ENCODE measurements around the gene TRIOBP. TPM values are rescaled to one million over a fixed set of nuclear protein-coding genes. Genes with fewer than 3 reads are reported as not detected.

The TRIOBP gene
- total and polyA plus RNA-seq, 7 experiments from 2014 or later, result 6.7 to 43.0 (median 22.9) TPM

DNA sequence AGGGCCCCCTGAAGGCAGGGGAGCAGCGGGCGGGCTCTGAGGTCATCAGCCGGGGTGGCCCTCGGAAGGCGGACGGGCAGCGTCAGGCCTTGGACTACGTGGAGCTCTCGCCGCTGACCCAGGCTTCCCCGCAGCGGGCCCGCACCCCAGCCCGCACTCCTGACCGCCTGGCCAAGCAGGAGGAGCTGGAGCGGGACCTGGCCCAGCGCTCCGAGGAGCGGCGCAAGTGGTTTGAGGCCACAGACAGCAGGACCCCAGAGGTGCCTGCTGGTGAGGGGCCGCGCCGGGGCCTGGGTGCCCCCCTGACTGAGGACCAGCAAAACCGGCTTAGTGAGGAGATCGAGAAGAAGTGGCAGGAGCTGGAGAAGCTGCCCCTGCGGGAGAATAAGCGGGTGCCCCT lies 60.8 kb downstream of the TRIOBP start:
- Mint-ChIP-seq H3K4me1 (peaks cover 0 to 8% (median 0%) of the 10 kb centered on the region in 7 donors), H3K4me3 (no peak overlapping the region), H3K27me3 (no peaks in the 10 kb centered on the region), H3K36me3 (peaks cover 0 to 20% (median 5%) of the 10 kb centered on the region in 5 donors), H3K27ac (no peak overlapping the region), H3K9me3 (peaks cover 0 to 1% (median 0%) of the 10 kb centered on the region in 11 donors)
- Histone ChIP-seq H3K27me3 (ENCODE audit: control insufficient read depth in 2 of 2, insufficient read depth in 2 of 2, low read length in 2 of 2) (no peaks in the 10 kb centered on the region), H3K4me3 (ENCODE audit: low read length) (no peak overlapping the region), H3K9me3 (ENCODE audit: control insufficient read depth in 2 of 3, low read length in 3 of 3) (no peaks in the 10 kb centered on the region), H3K4me1 (ENCODE audit: control insufficient read depth in 2 of 2, insufficient read depth in 2 of 2, low read length in 2 of 2) (no peaks in the 10 kb centered on the region), H3K36me3 (ENCODE audit: control insufficient read depth in 2 of 3, insufficient read depth in 3 of 3, low read length in 3 of 3) (peaks cover 0 to 57% (median 7%) of the 10 kb centered on the region in 3 experiments), H3K27ac (ENCODE audit: low read depth, low read length) (no peak overlapping the region)
- CTCF ChIA-PET, result no interaction called here
- ATAC-seq (no peak), DNase-seq (no peak)
- POLR2A ChIA-PET, result no interaction called here
- intact Hi-C loops (cut with micrococcal nuclease), result no loop called here

GRCh38 chr22:37758694-37759093 lies 61.8 kb downstream of the TRIOBP start:
- no peak overlapping the region for H3K27ac Mint-ChIP-seq
- peaks cover 0 to 8% (median 0%) of the 10 kb centered on the region in 7 donors for H3K4me1 Mint-ChIP-seq
- no peaks in the 10 kb centered on the region for H3K27me3 Mint-ChIP-seq
- intact Hi-C loops (cut with micrococcal nuclease), result no loop called here
- peaks cover 0 to 60% (median 7%) of the 10 kb centered on the region in 3 experiments for H3K36me3 ChIP-seq (ENCODE audit: control insufficient read depth in 2 of 3, insufficient read depth in 3 of 3, low read length in 3 of 3)
- ChIA-PET CTCF (no interaction called here), POLR2A (no interaction called here)
- no peak overlapping the region for H3K4me3 ChIP-seq (ENCODE audit: low read length)
- H3K4me1 ChIP-seq (ENCODE audit: control insufficient read depth in 2 of 2, insufficient read depth in 2 of 2, low read length in 2 of 2), result no peaks in the 10 kb centered on the region
- H3K27me3 ChIP-seq (ENCODE audit: control insufficient read depth in 2 of 2, insufficient read depth in 2 of 2, low read length in 2 of 2), result no peaks in the 10 kb centered on the region
- H3K9me3 ChIP-seq (ENCODE audit: control insufficient read depth in 2 of 3, low read length in 3 of 3), result no peaks in the 10 kb centered on the region
- peaks cover 0 to 1% (median 0%) of the 10 kb centered on the region in 11 donors for H3K9me3 Mint-ChIP-seq
- H3K4me3 Mint-ChIP-seq, result no peak overlapping the region
- peaks cover under 1 to 17% (median 5%) of the 10 kb centered on the region in 5 donors for H3K36me3 Mint-ChIP-seq
- no peak for ATAC-seq
- no peak overlapping the region for H3K27ac ChIP-seq (ENCODE audit: low read depth, low read length)
- DNase-seq, result no peak

DNA sequence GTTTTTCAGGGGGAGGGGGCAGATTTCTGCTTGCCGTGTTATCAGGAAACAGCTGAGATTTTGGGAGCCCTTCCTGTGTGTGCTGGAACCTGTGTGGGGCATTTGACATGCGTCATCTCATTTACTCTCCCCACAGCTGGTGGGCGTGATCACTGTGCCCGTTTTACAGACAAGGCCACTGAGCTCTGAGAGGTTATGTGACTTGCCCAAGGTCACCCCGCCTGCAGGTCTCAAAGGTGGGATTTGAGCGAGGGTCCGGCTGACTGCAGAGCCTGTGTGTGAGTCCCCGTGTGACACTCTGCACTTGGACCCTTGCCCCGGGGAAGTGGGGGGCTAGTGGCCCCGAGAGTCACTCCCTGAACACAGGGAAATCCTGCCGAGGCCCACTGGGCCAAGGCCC lies 62.4 kb downstream of the TRIOBP start:
- intact Hi-C loops (cut with micrococcal nuclease), result no loop called here
- H3K36me3 ChIP-seq (ENCODE audit: control insufficient read depth in 2 of 3, insufficient read depth in 3 of 3, low read length in 3 of 3), result peaks cover 0 to 57% (median 7%) of the 10 kb centered on the region in 3 experiments
- no peak for DNase-seq
- no peaks in the 10 kb centered on the region for H3K4me1 ChIP-seq (ENCODE audit: control insufficient read depth in 2 of 2, insufficient read depth in 2 of 2, low read length in 2 of 2)
- H3K27ac ChIP-seq (ENCODE audit: low read depth, low read length), result no peak overlapping the region
- Mint-ChIP-seq H3K4me1 (peaks cover 0 to 8% (median 0%) of the 10 kb centered on the region in 7 donors), H3K4me3 (no peak overlapping the region), H3K27me3 (no peaks in the 10 kb centered on the region), H3K9me3 (peaks cover 0 to 1% (median 0%) of the 10 kb centered on the region in 11 donors), H3K27ac (no peak overlapping the region), H3K36me3 (peaks cover 4 to 20% (median 9%) of the 10 kb centered on the region in 5 donors)
- CTCF ChIA-PET, result no interaction called here
- ATAC-seq, result no peak
- POLR2A ChIA-PET, result no interaction called here
- no peaks in the 10 kb centered on the region for H3K9me3 ChIP-seq (ENCODE audit: control insufficient read depth in 2 of 3, low read length in 3 of 3)
- H3K27me3 ChIP-seq (ENCODE audit: control insufficient read depth in 2 of 2, insufficient read depth in 2 of 2, low read length in 2 of 2), result no peaks in the 10 kb centered on the region
- no peak overlapping the region for H3K4me3 ChIP-seq (ENCODE audit: low read length)

DNA sequence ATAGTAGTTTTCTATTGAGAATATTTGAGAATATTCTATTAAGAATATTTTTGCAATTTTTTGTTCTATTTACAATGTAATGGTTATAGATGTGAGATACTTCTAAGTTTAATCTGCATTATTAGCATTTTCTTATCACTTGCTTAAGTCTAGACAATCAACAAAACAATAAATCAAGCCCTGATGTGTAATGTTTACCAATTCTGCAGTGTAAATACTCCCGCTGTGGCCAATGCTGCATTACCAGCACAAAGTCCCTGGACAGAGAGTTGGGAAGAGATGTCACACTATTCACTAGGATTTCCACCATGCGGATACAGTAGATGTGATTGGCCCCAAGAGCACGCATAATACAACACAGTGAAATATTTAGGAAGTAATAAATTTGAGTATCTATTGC lies 63.3 kb downstream of the TRIOBP start:
- DNase-seq (no peak), ATAC-seq (no peak)
- H3K9me3 Mint-ChIP-seq, result peaks cover 0 to 1% (median 0%) of the 10 kb centered on the region in 11 donors
- peaks cover 0 to 48% (median 7%) of the 10 kb centered on the region in 3 experiments for H3K36me3 ChIP-seq (ENCODE audit: control insufficient read depth in 2 of 3, insufficient read depth in 3 of 3, low read length in 3 of 3)
- CTCF ChIA-PET, result no interaction called here
- intact Hi-C loops (cut with micrococcal nuclease), result no loop called here
- H3K27me3 ChIP-seq (ENCODE audit: control insufficient read depth in 2 of 2, insufficient read depth in 2 of 2, low read length in 2 of 2), result no peaks in the 10 kb centered on the region
- no peaks in the 10 kb centered on the region for H3K4me1 ChIP-seq (ENCODE audit: control insufficient read depth in 2 of 2, insufficient read depth in 2 of 2, low read length in 2 of 2)
- H3K4me1 Mint-ChIP-seq, result peaks cover 0 to 9% (median 0%) of the 10 kb centered on the region in 7 donors
- H3K27ac Mint-ChIP-seq, result peak overlapping the region in 2 of 9 donors; percentile 6 to 20
- no peak overlapping the region for H3K27ac ChIP-seq (ENCODE audit: low read depth, low read length)
- peaks cover 4 to 17% (median 9%) of the 10 kb centered on the region in 5 donors for H3K36me3 Mint-ChIP-seq
- H3K4me3 Mint-ChIP-seq, result no peak overlapping the region
- no peaks in the 10 kb centered on the region for H3K27me3 Mint-ChIP-seq
- no peak overlapping the region for H3K4me3 ChIP-seq (ENCODE audit: low read length)
- POLR2A ChIA-PET, result no interaction called here
- no peaks in the 10 kb centered on the region for H3K9me3 ChIP-seq (ENCODE audit: control insufficient read depth in 2 of 3, low read length in 3 of 3)

DNA sequence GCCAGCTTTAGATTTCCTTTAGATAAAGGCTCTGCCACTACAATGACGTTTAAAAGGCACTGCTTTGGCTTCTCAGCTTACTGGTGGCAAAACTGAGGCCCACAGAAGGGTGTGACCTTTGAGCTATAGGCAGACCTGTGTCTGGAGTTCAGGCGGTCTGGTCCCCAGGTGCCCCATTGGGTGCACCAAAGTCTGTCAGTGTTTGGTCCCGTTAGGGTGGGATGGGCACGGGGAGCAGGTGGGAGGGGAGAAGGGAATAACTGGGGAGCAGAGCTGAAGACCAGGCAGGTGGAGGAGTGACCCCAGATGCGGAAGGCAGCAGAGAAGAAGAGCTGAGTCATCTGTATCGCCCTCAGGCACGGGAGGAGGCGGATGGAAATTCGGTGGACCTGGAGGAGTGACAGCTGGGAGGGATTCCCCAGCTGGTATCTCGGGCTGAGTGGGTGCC lies 65.6 kb downstream of the TRIOBP start:
- H3K36me3 ChIP-seq (ENCODE audit: control insufficient read depth in 2 of 3, insufficient read depth in 3 of 3, low read length in 3 of 3), result peaks cover 0 to 37% (median 0%) of the 10 kb centered on the region in 3 experiments
- no peaks in the 10 kb centered on the region for H3K27me3 Mint-ChIP-seq
- no peaks in the 10 kb centered on the region for H3K4me1 ChIP-seq (ENCODE audit: control insufficient read depth in 2 of 2, insufficient read depth in 2 of 2, low read length in 2 of 2)
- peaks cover 4 to 14% (median 9%) of the 10 kb centered on the region in 5 donors for H3K36me3 Mint-ChIP-seq
- no peak for DNase-seq
- POLR2A ChIA-PET, result no interaction called here
- H3K9me3 Mint-ChIP-seq, result peaks cover 0 to 1% (median 0%) of the 10 kb centered on the region in 11 donors
- H3K27me3 ChIP-seq (ENCODE audit: control insufficient read depth in 2 of 2, insufficient read depth in 2 of 2, low read length in 2 of 2), result no peaks in the 10 kb centered on the region
- no peak overlapping the region for H3K27ac ChIP-seq (ENCODE audit: low read depth, low read length)
- H3K9me3 ChIP-seq (ENCODE audit: control insufficient read depth in 2 of 3, low read length in 3 of 3), result no peaks in the 10 kb centered on the region
- H3K27ac Mint-ChIP-seq, result no peak overlapping the region
- no peak overlapping the region for H3K4me3 ChIP-seq (ENCODE audit: low read length)
- intact Hi-C loops (cut with micrococcal nuclease), result no loop called here
- ATAC-seq, result no peak
- H3K4me3 Mint-ChIP-seq, result no peak overlapping the region
- CTCF ChIA-PET, result no interaction called here
- peaks cover 0 to 9% (median 0%) of the 10 kb centered on the region in 7 donors for H3K4me1 Mint-ChIP-seq

DNA sequence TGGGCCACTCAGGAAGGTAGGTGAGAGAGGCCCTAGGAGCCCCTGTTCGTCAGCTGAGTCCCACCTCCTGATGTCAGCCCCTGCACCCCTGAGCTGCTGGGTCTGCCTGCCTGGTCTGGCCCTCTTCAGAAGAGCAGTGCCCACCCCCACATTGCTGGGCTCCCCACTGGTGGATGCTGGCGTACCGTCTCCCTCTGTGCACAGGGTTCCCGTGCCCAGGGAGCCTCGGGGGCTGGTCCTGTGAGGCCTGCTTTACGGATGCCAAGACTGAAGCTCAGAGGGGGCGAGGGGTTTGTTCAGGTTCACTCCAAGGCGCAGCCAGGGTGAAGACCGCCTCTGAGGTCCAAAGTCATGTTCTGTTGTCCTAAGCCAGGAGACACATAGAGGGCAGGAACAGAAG lies 66.2 kb downstream of the TRIOBP start:
- CTCF ChIA-PET, result interaction anchor here (0.6 kb wide), 1 partner anchor 101 kb away, joined by 3 read pairs; no protein-coding TSS in a partner anchor

DNA sequence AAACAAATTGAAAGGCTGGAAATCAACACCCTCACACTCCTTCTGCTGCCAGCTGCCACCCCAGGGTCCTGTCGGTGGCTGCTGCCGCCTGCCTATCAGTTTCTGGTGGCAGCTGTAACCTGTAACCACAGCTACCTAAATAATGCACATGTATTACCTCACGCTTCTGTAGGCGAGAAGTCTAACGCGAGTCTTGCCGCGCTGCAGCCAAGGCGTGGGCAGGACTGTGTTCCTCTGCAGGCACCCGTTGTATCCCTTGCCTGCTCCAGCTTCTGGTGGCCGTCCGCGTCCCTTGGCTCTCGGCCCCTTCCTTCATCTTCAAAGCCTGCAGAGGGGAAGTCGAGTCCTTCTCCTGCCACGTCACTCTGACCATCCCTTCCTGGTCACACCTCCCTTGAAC lies 66.8 kb downstream of the TRIOBP start:
- Histone ChIP-seq H3K27me3 (ENCODE audit: control insufficient read depth in 2 of 2, insufficient read depth in 2 of 2, low read length in 2 of 2) (no peaks in the 10 kb centered on the region), H3K27ac (ENCODE audit: low read depth, low read length) (no peak overlapping the region), H3K4me1 (ENCODE audit: control insufficient read depth in 2 of 2, insufficient read depth in 2 of 2, low read length in 2 of 2) (no peaks in the 10 kb centered on the region), H3K9me3 (ENCODE audit: control insufficient read depth in 2 of 3, low read length in 3 of 3) (no peaks in the 10 kb centered on the region), H3K4me3 (ENCODE audit: low read length) (no peak overlapping the region), H3K36me3 (ENCODE audit: control insufficient read depth in 2 of 3, insufficient read depth in 3 of 3, low read length in 3 of 3) (peaks cover 0 to 36% (median 0%) of the 10 kb centered on the region in 3 experiments)
- intact Hi-C loops (cut with micrococcal nuclease), result no loop called here
- ATAC-seq (no peak), DNase-seq (no peak)
- Mint-ChIP-seq H3K36me3 (peaks cover 0 to 9% (median 6%) of the 10 kb centered on the region in 5 donors), H3K9me3 (peaks cover 0 to 1% (median 0%) of the 10 kb centered on the region in 11 donors), H3K4me3 (no peak overlapping the region), H3K27me3 (no peaks in the 10 kb centered on the region), H3K4me1 (peaks cover 0 to 9% (median 0%) of the 10 kb centered on the region in 7 donors), H3K27ac (no peak overlapping the region)
- POLR2A ChIA-PET, result no interaction called here
- CTCF ChIA-PET, result interaction anchor here (0.6 kb wide), 1 partner anchor 102 kb away, joined by 3 read pairs; no protein-coding TSS in a partner anchor

More for the DNA sequence above, 66.2 kb downstream of the TRIOBP start:
- Mint-ChIP-seq H3K9me3 (peaks cover 0 to 1% (median 0%) of the 10 kb centered on the region in 11 donors), H3K27ac (no peak overlapping the region), H3K27me3 (no peaks in the 10 kb centered on the region), H3K4me3 (no peak overlapping the region), H3K4me1 (peaks cover 0 to 9% (median 0%) of the 10 kb centered on the region in 7 donors), H3K36me3 (peaks cover 4 to 13% (median 9%) of the 10 kb centered on the region in 5 donors)
- Histone ChIP-seq H3K4me1 (ENCODE audit: control insufficient read depth in 2 of 2, insufficient read depth in 2 of 2, low read length in 2 of 2) (no peaks in the 10 kb centered on the region), H3K27me3 (ENCODE audit: control insufficient read depth in 2 of 2, insufficient read depth in 2 of 2, low read length in 2 of 2) (no peaks in the 10 kb centered on the region), H3K9me3 (ENCODE audit: control insufficient read depth in 2 of 3, low read length in 3 of 3) (no peaks in the 10 kb centered on the region), H3K27ac (ENCODE audit: low read depth, low read length) (no peak overlapping the region), H3K36me3 (ENCODE audit: control insufficient read depth in 2 of 3, insufficient read depth in 3 of 3, low read length in 3 of 3) (peaks cover 0 to 37% (median 0%) of the 10 kb centered on the region in 3 experiments), H3K4me3 (ENCODE audit: low read length) (no peak overlapping the region)
- POLR2A ChIA-PET, result no interaction called here
- ATAC-seq (no peak), DNase-seq (no peak)
- intact Hi-C loops (cut with micrococcal nuclease), result no loop called here
